HG03064 (cell line): ENCODE data around the gene SORCS1.
"Not testable (repeated sequence)": the region's sequence is repeated elsewhere in the genome, so short reads cannot be mapped to it uniquely, and the experiment has no call there.

ENCODE experiments used
- ATAC-seq: cut with Tn5 transposase; IDR thresholded peaks from one replicate; pipeline ENCODE4 v1.9.1; 2021; ENCODE audit warnings: low read depth; ENCODE audit not compliant: unreplicated experiment

Gene SORCS1

DNA sequence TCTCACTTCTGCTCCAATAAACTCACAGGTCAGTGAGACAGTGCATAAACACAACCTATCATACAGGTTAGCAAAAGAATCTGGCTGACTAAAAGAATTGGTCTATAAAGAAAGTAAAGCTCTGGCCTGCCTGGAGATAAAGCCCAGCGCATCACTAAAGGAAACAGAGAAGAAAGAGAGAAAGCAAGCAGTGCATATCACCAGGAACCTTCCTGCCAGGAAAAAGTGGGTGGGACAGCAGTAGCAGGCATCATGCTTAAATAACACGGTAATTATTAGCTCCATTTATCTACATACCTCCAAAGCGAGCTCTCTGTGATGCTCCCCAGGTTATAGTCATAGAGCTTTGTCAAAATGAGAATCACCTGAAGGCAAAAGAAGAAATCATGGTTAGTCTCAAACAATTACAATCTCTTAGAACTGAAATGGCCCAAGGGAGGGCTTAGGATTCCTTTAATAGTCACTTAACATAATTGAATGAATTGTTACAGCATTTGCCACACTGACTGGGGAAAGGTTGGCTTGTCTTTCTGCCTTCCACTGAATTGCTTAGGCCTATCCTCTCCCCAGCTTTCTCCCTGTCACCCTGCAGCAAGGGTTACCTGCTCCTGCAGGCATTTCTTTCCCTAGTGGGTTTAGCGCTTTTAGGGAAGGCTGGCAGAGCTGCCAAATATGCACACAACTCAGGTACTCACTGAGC is 208.1 kb downstream of the SORCS1 start:
- no peak for ATAC-seq

DNA sequence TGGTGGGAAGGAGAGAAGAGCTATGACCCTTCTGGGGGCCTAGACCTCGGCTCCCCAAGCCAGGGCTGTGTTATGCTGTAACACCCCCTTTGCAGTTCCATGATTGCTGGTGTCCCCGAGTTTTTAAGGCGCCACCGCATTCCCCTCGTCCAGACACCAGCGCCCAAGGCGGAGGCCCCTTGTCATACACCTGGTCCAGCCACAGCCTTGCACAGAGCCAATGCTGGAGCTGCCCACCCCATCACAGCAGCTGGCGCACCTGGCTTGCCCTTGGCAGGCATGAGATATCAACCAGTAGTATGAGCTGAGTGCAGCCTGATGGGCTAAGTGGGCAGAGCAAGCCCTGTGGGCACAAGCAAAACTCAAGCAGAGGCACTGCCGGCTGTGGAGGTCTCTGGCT is 209.4 kb downstream of the SORCS1 start:
- ATAC-seq, result no peak

GRCh38 chr10:106952033-106952432 is 212.5 kb downstream of the SORCS1 start:
- ATAC-seq, result no peak

DNA sequence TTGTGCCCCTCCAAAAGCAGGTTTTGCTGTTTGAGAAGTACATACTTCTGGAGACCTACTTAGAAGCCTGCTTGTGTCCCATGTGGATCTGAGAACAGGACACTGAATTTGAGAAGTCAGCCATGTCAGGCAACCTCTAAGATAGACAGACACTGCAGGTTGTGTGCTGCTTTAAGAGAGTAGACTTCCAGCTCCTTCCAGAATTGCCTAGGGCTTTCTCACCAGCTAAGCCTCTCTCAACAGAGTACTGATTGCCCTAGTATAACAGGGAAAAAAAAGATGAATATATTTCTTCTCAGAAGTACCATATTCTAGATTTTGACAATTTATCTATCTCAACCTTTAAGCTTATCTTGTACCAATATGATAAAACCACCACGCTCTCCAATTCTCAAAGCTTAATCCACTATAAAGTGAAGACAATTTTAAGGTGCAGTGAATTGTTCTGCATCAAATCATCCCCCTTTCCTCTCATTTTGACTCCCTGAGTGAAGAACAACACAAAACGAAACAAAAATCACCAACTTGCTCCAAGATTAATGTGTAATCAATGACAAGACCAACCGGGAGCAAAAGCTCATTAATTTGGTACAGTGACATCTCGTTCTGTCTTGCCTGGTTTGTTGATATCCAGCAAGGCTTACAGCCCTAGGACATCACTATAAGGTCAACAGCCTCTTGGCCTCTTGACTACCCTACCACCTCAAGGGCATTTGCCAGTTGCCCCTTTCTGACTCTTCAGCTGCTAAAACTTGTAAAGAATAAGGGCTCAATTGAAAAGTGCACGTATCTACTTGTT is 214.6 kb downstream of the SORCS1 start:
- ATAC-seq, result no peak

DNA sequence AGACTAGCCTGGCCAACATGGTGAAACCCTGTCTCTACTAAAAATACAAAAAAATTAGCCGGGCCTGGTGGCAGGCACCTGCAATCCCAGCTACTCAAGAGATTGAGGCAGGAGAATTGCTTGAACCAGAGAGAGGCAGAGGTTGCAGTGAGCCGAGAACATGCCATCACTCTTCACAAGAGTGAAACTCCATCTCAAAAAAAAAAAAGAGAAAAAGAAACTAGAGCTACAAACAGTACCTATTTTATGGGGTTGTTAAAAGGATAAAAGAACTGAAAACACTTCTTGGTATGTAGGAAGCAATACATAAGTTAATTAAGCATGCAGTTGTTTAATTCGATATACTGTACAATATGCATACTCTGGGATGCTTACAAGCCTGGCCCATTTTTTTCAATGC is 216.9 kb downstream of the SORCS1 start:
- no peak for ATAC-seq

- no peak for ATAC-seq
Observed at GRCh38 chr10:106942035-106942662, 222.4 kb downstream of the SORCS1 start.

DNA sequence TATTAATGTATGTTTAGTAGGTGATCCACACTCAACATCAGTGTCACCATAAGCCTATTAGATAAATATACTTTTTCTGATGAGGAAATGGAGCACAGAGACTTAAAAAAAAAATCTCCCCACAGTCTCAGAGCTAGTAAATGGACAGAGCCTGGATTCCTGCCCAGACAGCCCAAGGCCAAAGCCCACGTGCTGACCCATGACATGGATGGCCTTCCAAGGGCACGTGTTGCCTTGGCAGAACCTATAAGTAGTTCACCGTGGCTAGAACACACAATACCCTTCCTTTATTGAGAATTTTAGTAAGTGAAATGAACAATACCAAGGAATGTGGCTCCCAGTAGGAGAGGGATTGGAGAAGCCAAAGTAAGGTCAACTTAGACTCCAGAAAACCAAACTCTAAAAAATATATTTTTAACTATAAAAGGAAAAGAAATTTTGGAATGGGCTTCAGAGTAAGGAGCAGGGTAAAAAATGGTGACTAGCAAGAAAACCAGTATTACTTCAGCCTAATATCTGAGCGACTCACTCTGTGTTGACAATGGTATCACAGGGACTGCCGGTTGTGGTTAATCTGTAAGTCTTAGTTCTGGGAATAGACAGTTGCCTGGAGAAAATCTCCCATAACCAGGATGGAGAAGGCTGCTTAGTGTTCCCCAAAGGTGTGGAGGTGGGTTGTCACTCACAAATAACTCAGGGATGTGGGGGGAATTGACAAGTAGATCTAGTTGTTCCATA is 223.0 kb downstream of the SORCS1 start:
- no peak for ATAC-seq

DNA sequence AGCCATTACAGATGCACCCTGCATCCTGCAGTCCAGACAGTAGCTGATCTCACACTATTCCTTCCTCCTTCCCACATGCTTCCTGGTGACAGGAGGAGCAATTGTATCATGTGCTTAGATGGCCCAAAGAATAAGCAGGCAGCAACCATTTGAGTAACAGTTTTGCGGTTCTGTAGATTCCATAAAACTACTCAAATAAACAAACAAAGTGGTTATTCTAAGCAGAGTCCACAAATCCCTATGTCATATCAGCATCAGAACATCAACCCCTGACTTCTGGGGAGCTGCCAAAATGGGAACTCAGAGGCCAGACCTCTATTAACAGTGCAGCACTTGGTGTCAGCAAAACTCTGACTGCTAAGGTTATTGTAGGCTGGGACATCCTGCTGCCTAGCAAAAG is 226.0 kb downstream of the SORCS1 start:
- ATAC-seq, result no peak

DNA sequence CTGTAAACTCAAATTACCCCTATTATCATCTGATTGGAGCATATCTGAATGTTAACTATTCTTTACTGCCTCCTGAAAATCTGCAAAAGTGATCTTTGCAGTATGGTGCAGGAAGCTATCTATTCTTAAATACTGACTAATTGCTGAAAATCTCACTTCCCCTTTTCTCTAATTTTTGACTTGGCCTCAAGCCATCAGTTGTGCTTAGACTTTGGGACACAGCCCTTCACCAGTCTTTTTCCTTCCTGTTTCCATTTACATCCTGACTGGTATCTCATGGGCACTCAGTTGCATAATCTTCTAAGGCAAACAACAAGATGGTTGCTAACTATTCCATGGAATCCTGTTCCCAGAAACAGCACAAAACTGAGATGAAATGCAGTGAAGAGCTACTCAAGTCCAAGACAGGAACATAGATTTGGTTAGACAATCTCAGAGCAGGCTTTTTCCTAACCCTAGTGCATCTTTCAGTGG is 228.5 kb downstream of the SORCS1 start:
- peak; percentile 64 for ATAC-seq

- no peak for ATAC-seq
Observed at GRCh38 chr10:106931853-106932249, 232.7 kb downstream of the SORCS1 start.

- peak; percentile 74 for ATAC-seq
Observed at GRCh38 chr10:106931159-106931852, 233.2 kb downstream of the SORCS1 start.

DNA sequence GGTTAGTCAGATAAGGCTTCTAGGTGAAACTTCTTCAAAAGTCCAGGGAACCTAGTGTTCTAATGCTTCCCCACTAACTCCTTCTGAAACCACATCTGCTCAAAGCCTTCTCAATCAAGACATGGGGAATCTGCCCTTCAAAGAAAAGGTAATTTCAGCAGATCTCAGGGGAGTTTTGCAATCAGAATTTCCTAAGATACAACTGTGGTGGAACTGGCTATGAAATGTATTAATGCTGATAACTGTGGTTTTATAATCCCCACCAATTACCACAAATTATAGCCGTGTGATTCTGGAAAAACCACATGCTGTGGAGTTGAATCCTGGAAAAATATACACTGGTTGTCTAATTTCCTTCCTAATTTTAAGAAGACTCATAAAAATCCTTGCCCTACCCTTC is 233.8 kb downstream of the SORCS1 start:
- no peak for ATAC-seq

GRCh38 chr10:106929291-106929895 is 235.1 kb downstream of the SORCS1 start:
- no peak for ATAC-seq

DNA sequence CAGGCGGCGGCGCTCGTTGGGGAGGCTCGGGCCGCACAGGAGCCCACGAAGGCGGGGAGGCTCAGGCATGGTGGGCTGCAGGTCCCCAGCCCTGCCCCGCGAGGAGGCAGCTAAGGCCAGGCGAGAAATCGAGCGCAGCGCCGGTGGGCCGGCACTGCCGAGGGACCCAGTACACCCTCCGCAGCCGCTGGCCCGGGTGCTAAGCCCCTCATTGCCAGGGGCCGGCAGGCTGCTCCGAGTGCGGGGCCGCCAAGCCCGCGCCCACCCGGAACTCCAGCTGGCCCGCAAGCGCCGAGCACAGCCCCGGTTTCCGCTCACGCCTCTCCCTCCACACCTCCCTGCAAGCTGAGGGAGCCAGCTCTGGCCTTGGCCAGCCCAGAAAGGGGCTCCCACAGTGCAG is 236.4 kb downstream of the SORCS1 start:
- not testable (repeated sequence) for ATAC-seq

DNA sequence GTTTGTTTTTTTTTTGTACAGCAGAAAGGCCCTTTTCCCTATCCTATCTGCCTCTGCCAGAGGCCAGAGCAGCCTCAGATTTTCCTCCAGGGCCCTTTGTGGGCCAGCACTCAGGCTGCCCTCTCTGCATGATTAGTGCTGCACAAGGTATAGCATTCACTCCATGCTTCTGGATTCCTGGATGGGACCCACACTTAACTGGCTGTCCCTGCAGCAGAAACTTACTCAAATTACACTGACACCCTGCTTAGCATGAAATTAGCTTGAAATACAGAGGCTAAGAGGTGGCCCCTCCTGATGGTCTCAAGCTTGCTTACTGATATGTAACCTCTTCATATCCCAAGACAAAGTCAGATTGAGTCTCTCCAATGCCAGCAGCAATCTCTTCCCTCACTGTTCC is 239.3 kb downstream of the SORCS1 start:
- no peak for ATAC-seq

GRCh38 chr10:106920538-106920937 is 244.0 kb downstream of the SORCS1 start:
- ATAC-seq, result no peak

GRCh38 chr10:106919871-106920282 is 244.6 kb downstream of the SORCS1 start:
- ATAC-seq, result peak; percentile 79

- ATAC-seq, result no peak
Observed at GRCh38 chr10:106917452-106918055, 247.0 kb downstream of the SORCS1 start.

DNA sequence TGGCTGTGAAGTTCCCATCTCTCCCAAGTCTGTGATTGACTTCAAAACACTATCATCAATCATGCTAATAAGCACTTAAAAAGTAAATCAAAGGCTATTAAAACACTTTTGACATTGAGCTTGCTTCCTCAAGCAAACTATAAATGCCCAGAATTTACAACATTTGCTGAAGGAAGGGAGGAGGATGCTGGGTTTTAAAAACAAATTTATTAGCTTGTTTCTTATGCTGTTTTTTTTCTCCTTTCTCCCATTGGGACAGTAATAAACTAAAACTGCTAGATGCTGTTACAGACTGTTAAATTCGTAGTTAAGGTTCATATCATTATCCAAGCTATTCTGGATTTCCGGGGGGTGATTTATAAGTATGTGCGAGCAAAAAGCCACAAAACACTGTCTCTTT is 250.5 kb downstream of the SORCS1 start:
- no peak for ATAC-seq
